DND-41 (cell line): ENCODE data around the gene CARHSP1.

ENCODE experiments used
- ATAC-seq: fragments of 200-7000 bp; cut with Tn5 transposase; 3 replicates; pipeline ENCODE4 v1.9.1; 2021; ENCODE audit warnings: low read depth; ENCODE audit not compliant: insufficient read depth
- DNase-seq: peaks from one replicate; pipeline ENCODE4 v3.0.0-alpha.2; 2020
- H2AFZ ChIP-seq: 2 replicates; pipeline ENCODE4 v1.6.0; 2012; ENCODE audit warnings: low read depth, low read length
- H3K27ac ChIP-seq: 2 replicates; pipeline ENCODE4 v1.5.1; 2012; ENCODE audit warnings: low read length, inconsistent platforms
- H3K27me3 ChIP-seq: fragments of 200-600 bp; sonication (generic); 2 replicates; pipeline ENCODE4 v1.6.0; 2012; ENCODE audit warnings: low read length, mild to moderate bottlenecking, inconsistent platforms; ENCODE audit not compliant: insufficient read depth, poor library complexity
- H3K36me3 ChIP-seq: 2 replicates; pipeline ENCODE4 v1.5.1; 2012; ENCODE audit warnings: low read length, inconsistent platforms; ENCODE audit not compliant: insufficient read depth
- H3K4me1 ChIP-seq: 2 replicates; pipeline ENCODE4 v1.5.1; 2012; ENCODE audit warnings: mild to moderate bottlenecking, low read length; ENCODE audit not compliant: insufficient read depth
- H3K4me2 ChIP-seq: 2 replicates; pipeline ENCODE4 v1.6.0; 2012; ENCODE audit warnings: mild to moderate bottlenecking, moderate library complexity, low read length, inconsistent platforms; ENCODE audit not compliant: insufficient read depth
- H3K4me3 ChIP-seq, 2 experiments: fragments of 200-600 bp in 1 of 2; shearing (Covaris generic) in 1 of 2; 2 replicates each; pipeline ENCODE4 v1.5.1; 2012 to 2016; ENCODE audit warnings: inconsistent platforms in 2 of 2, low read length in 2 of 2, mild to moderate bottlenecking in 2 of 2, low read depth in 1 of 2, moderate library complexity in 1 of 2
- H3K79me2 ChIP-seq: 2 replicates; pipeline ENCODE4 v1.6.0; 2012; ENCODE audit warnings: low read length, inconsistent platforms; ENCODE audit not compliant: insufficient read depth
- H3K9ac ChIP-seq: 2 replicates; pipeline ENCODE4 v1.6.0; 2012; ENCODE audit warnings: low read depth, mild to moderate bottlenecking, inconsistent platforms, low read length, moderate library complexity
- H3K9me3 ChIP-seq: 2 replicates; pipeline ENCODE4 v1.5.1; 2012; ENCODE audit warnings: low read length, moderate library complexity, mild to moderate bottlenecking, inconsistent platforms; ENCODE audit not compliant: insufficient read depth, severe bottlenecking
- H4K20me1 ChIP-seq: 2 replicates; pipeline ENCODE4 v1.6.0; 2012; ENCODE audit warnings: low read length; ENCODE audit not compliant: insufficient read depth
- EZH2 ChIP-seq: IDR thresholded peaks from 3 replicates; pipeline ENCODE4 v1.6.1; 2012; ENCODE audit warnings: borderline replicate concordance, low read depth, mild to moderate bottlenecking, moderate library complexity, low read length, inconsistent platforms; ENCODE audit not compliant: severe bottlenecking
- TF ChIP-seq, protein P1 (sequence below): IDR thresholded peaks from 2 replicates; pipeline ENCODE4 v1.5.1; 2012; ENCODE audit warnings: borderline replicate concordance, low read length, moderate library complexity, mild to moderate bottlenecking; ENCODE audit not compliant: poor library complexity, severe bottlenecking; ENCODE audit errors: extremely low read depth

Gene CARHSP1

GRCh38 chr16:8892101-8892575 is 23.3 kb upstream of the CARHSP1 start:
- no peak overlapping the region for H3K27ac ChIP-seq

DNA sequence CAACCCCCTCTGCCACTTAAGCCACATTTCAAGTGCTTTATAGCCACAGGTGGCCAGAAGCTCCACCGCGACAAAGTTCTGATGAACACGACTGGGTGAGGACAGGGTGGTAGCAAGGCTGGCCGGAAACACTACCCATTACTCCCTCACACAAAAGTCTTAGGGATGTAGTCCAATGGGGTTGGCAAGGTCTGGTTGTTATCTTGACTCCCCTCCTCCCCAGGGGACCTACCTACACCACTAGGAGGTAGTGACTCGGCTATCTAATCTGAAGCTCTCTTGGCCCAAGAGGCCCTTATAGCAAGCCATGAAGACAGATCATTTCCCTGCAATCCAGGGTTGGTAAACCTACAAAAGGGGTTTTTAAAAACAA is 21.7 kb upstream of the CARHSP1 start:
- DNase-seq (no peak), ATAC-seq (no peak)
- Histone ChIP-seq H3K9ac (no peak overlapping the region), H3K36me3 (peaks cover 72% of the 10 kb centered on the region), H2AFZ (no peak overlapping the region), H3K4me1 (no peaks in the 10 kb centered on the region), H3K4me2 (no peak overlapping the region), H3K4me3 (no peak overlapping the region), H4K20me1 (peaks cover 47% of the 10 kb centered on the region), H3K79me2 (peaks cover 3% of the 10 kb centered on the region; the same call in 1 of the 2 replicates), H3K27me3 (no peaks in the 10 kb centered on the region), H3K9me3 (no peaks in the 10 kb centered on the region), H3K27ac (no peak overlapping the region)
- no peak for TF ChIP-seq EZH2
- TF ChIP-seq, protein P1, sequence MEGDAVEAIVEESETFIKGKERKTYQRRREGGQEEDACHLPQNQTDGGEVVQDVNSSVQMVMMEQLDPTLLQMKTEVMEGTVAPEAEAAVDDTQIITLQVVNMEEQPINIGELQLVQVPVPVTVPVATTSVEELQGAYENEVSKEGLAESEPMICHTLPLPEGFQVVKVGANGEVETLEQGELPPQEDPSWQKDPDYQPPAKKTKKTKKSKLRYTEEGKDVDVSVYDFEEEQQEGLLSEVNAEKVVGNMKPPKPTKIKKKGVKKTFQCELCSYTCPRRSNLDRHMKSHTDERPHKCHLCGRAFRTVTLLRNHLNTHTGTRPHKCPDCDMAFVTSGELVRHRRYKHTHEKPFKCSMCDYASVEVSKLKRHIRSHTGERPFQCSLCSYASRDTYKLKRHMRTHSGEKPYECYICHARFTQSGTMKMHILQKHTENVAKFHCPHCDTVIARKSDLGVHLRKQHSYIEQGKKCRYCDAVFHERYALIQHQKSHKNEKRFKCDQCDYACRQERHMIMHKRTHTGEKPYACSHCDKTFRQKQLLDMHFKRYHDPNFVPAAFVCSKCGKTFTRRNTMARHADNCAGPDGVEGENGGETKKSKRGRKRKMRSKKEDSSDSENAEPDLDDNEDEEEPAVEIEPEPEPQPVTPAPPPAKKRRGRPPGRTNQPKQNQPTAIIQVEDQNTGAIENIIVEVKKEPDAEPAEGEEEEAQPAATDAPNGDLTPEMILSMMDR, result no peak

More at GRCh38 chr16:8892101-8892575, 23.3 kb upstream of the CARHSP1 start:
- H3K4me3 ChIP-seq, result no peak overlapping the region
- no peaks in the 10 kb centered on the region for H3K9me3 ChIP-seq
- H4K20me1 ChIP-seq, result peaks cover 48% of the 10 kb centered on the region
- H3K4me2 ChIP-seq, result no peak overlapping the region
- H3K9ac ChIP-seq, result no peak overlapping the region
- no peak for TF ChIP-seq EZH2
- TF ChIP-seq, protein P1, result no peak
- DNase-seq (no peak), ATAC-seq (no peak)
- H3K36me3 ChIP-seq, result peaks cover 87% of the 10 kb centered on the region
- no peaks in the 10 kb centered on the region for H3K4me1 ChIP-seq
- H3K27me3 ChIP-seq, result no peaks in the 10 kb centered on the region
- H2AFZ ChIP-seq, result no peak overlapping the region
- peaks cover 6% of the 10 kb centered on the region; the same call in 1 of the 2 replicates for H3K79me2 ChIP-seq

DNA sequence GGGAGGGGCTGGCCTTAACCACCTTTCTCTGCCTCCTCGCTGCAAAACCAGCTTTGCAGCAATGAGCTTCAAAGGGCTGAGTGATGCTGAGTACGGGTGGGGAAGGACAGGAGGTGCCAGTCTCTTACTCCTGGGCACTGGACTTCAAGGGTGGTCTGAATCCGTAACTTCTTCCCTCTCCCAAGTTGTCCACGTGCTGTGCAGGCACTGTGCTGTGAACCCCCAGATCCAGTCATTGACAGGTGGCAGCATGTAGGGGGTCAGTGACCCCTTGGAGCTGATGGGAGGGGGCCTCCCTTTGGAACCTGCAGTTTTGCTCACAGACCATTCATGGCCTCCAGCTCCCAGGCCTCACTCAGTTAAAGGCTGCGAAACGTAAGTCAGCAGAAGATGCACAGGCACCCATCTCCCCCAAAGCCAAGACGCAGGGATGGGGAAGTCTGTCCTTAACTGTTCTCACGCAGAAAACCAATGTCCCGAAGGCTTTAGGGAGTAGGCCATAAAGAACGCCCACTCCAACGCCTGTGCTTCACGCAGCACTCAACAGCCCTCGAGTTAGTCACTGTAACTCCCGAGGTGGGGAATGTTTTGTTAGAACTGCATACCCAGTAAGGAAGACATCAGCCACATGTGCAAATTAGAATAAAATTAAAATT is 21.2 kb upstream of the CARHSP1 start:
- Histone ChIP-seq H3K9ac (no peak overlapping the region), H3K36me3 (peaks cover 66% of the 10 kb centered on the region), H4K20me1 (peaks cover 44% of the 10 kb centered on the region), H3K79me2 (peaks cover 3% of the 10 kb centered on the region; the same call in 1 of the 2 replicates), H3K4me1 (no peaks in the 10 kb centered on the region), H3K4me3 (no peak overlapping the region), H3K27me3 (no peaks in the 10 kb centered on the region), H3K27ac (no peak overlapping the region), H2AFZ (no peak overlapping the region), H3K4me2 (no peak overlapping the region), H3K9me3 (no peaks in the 10 kb centered on the region)
- ATAC-seq, result no peak
- TF ChIP-seq EZH2, result no peak
- TF ChIP-seq, protein P1, result no peak
- no peak for DNase-seq
